K562 (cell line): ENCODE data around the gene PCNX2. TPM values are rescaled to one million over a fixed set of nuclear protein-coding genes. Genes with fewer than 3 reads are reported as not detected.

Source experiments
- ATAC-seq: fragments of 200-7000 bp; cut with Tn5 transposase; 3 replicates; pipeline ENCODE4 v1.9.1; 2020; ENCODE audit warnings: moderate library complexity
- BruUV-seq: library from RNA; stranded (reverse); fragments of 400-500 nt; replicated peaks from 2 replicates; lab custom pipeline; 2021; lab: Mats Ljungman, UMichigan
- CTCF ChIA-PET: fragments of 300-600 bp; formaldehyde crosslinking; extraction: SDS; loops from one replicate; lab custom pipeline; 2021; ENCODE audit warnings: low intra/inter-chr PET ratio; lab: Yijun Ruan, JAX
- POLR2A ChIA-PET: fragments of 300-600, 350-650 bp; sonication (Branson Sonifier 250); formaldehyde crosslinking; extraction: SDS; loops from one replicate; lab custom pipeline; 2021; ENCODE audit warnings: antibody characterized with exemption, inconsistent platforms; lab: Yijun Ruan, JAX
- DNase-seq, 4 experiments: peaks; one replicate each; pipeline versions ENCODE4 v3.0.0 to v3.0.0-alpha.2; 2011 to 2018; ENCODE audit warnings: low spot score in 3 of 4, mixed read lengths in 3 of 4; ENCODE audit errors: extremely low read depth in 1 of 4
- FAIRE-seq: peaks from 2 replicates; lab custom pipeline; 2011; peaks lifted over from hg19 to GRCh38; lab: Jason Lieb, UNC
- H2AFZ ChIP-seq: 2 replicates; pipeline ENCODE4 v1.6.0; 2011; ENCODE audit warnings: low read depth, low read length, control low read depth, inconsistent platforms
- H3K27ac ChIP-seq: fragments of 200-600 bp; 3 replicates; pipeline ENCODE4 v1.8.0; 2011; ENCODE audit warnings: low read depth, mild to moderate bottlenecking, control low read depth, inconsistent platforms, low read length, moderate library complexity, mixed read lengths; ENCODE audit errors: extremely low read depth
- H3K27me3 ChIP-seq, 2 experiments: fragments of 300-600 bp in 1 of 2; 2 replicates in 1 of 2; 3 replicates in 1 of 2; pipeline versions ENCODE4 v1.6.0 to v1.8.0; 2011; ENCODE audit warnings: inconsistent platforms in 2 of 2, low read length in 2 of 2, mild to moderate bottlenecking in 1 of 2, mixed read lengths in 1 of 2, moderate library complexity in 1 of 2; ENCODE audit not compliant: control insufficient read depth in 2 of 2, insufficient read depth in 2 of 2
- H3K36me3 ChIP-seq: fragments of 300-600 bp; 3 replicates; pipeline ENCODE4 v1.8.0; 2011; ENCODE audit warnings: mild to moderate bottlenecking, low read length, inconsistent platforms; ENCODE audit not compliant: control insufficient read depth, insufficient read depth
- H3K4me1 ChIP-seq, 2 experiments: fragments of 200-600 bp in 1 of 2; replicated peaks in 1 of 2; 2 replicates in 1 of 2; 3 replicates in 1 of 2; pipeline versions ENCODE4 v1.5.1 to v1.8.0; 2011; ENCODE audit warnings: inconsistent platforms in 2 of 2, low read length in 2 of 2, mild to moderate bottlenecking in 1 of 2, mixed read lengths in 1 of 2, moderate library complexity in 1 of 2; ENCODE audit not compliant: control insufficient read depth in 2 of 2, insufficient read depth in 2 of 2
- H3K4me2 ChIP-seq: 2 replicates; pipeline ENCODE4 v1.6.1; 2011; ENCODE audit warnings: low read length, control low read depth, inconsistent platforms, mixed read lengths; ENCODE audit not compliant: insufficient read depth
- H3K4me3 ChIP-seq: fragments of 200-600 bp; sonication (generic), shearing (Covaris generic); 2 replicates; pipeline ENCODE4 v1.5.1; 2016; ENCODE audit warnings: control low read depth, inconsistent platforms
- H3K79me2 ChIP-seq: fragments of 200-600 bp; 3 replicates; pipeline ENCODE4 v1.8.0; 2011; ENCODE audit warnings: low read length, inconsistent platforms; ENCODE audit not compliant: control insufficient read depth, insufficient read depth
- H3K9ac ChIP-seq, 2 experiments: 2 replicates each; pipeline versions ENCODE4 v1.6.0 to v1.6.1; 2011; ENCODE audit warnings: low read depth in 2 of 2, low read length in 2 of 2, control low read depth in 1 of 2, inconsistent platforms in 1 of 2, mild to moderate bottlenecking in 1 of 2, mixed read lengths in 1 of 2; ENCODE audit not compliant: insufficient read depth in 1 of 2
- H3K9me1 ChIP-seq: one replicate; pipeline ENCODE4 v1.6.0; 2011; ENCODE audit warnings: inconsistent platforms, mild to moderate bottlenecking, low read length, moderate library complexity; ENCODE audit not compliant: control insufficient read depth, insufficient read depth
- H3K9me3 ChIP-seq: replicated peaks from 2 replicates; pipeline ENCODE4 v1.5.1; 2011; ENCODE audit warnings: low read depth, low read length, inconsistent platforms; ENCODE audit not compliant: control insufficient read depth, insufficient read depth
- H4K20me1 ChIP-seq: replicated peaks from 2 replicates; pipeline ENCODE4 v1.6.1; 2011; ENCODE audit warnings: low read length, inconsistent platforms, mixed read lengths; ENCODE audit not compliant: control insufficient read depth, insufficient read depth
- CCNT2 ChIP-seq: IDR thresholded peaks from 2 replicates; pipeline ENCODE4 v1.6.1; 2011; ENCODE audit warnings: borderline replicate concordance, low read depth, mild to moderate bottlenecking, moderate library complexity, mixed read lengths, low read length; ENCODE audit not compliant: insufficient read length; ENCODE audit errors: extremely low read depth
- LEF1 ChIP-seq: fragments of 450-650 bp; IDR thresholded peaks from 2 replicates; pipeline ENCODE4 v1.6.1; 2016; ENCODE audit warnings: mild to moderate bottlenecking
- MAFG ChIP-seq: fragments of 450-650 bp; conservative IDR thresholded peaks from 2 replicates; pipeline ENCODE4 v1.6.1; 2016; ENCODE audit warnings: missing genetic modification characterization, missing compliant biosample characterization
- MAFK ChIP-seq: IDR thresholded peaks from 2 replicates; pipeline ENCODE4 v1.6.1; 2011; ENCODE audit warnings: low read length, improper control_type of control experiment
- SAFB ChIP-seq: fragments of 200-400 bp; formaldehyde crosslinking; IDR thresholded peaks from 2 replicates; pipeline ENCODE4 v1.6.1; 2017; ENCODE audit warnings: low read depth, low read length, borderline replicate concordance
- ZNF316 ChIP-seq: fragments of 450-650 bp; IDR thresholded peaks from 2 replicates; pipeline ENCODE4 v1.6.1; 2016
- WGBS: fragments of 100-300 bp; shearing (Covaris generic); methylation state at CpG from one replicate; pipeline ENCODE4 v1.1.6; 2016; ENCODE audit warnings: low coverage, mixed read lengths; ENCODE audit not compliant: insufficient coverage; ENCODE audit errors: missing lambda C conversion rate; 5-methylcytosine and 5-hydroxymethylcytosine counted together
- in situ Hi-C: fragments of 300-500 bp; cut with MboI; formaldehyde crosslinking; loops from 4 replicates; pipeline ENCODE4 v1.15.0; 2018; ENCODE audit warnings: inconsistent platforms, mixed read lengths
- intact Hi-C: fragments of 100-400 bp; cut with micrococcal nuclease; formaldehyde crosslinking; loops from 2 replicates; pipeline ENCODE4 v1.14.2; 2022
- polyA plus RNA-seq, 8 experiments: library from polyadenylated mRNA; depleted of rRNA in 4 of 8; stranded (reverse) in 5 of 8; unstranded in 3 of 8; fragments of >200 nt; fragmentation: Nextera tagmentation in 2 of 8; fragmentation: Illumina TruSeq in 1 of 8; extraction: Ambion mirVana in 2 of 8; extraction: Trizol in 1 of 8; gene quantifications; 2 replicates each; pipeline versions ENCODE4 v1.2.1 to v1.2.3, GENCODE V29; 2011 to 2014; ENCODE audit warnings: inconsistent platforms in 1 of 8, missing spikeins in 1 of 8
- total RNA-seq, 7 experiments: library from RNA; depleted of rRNA in 6 of 7; stranded (reverse); fragments of >200 nt in 6 of 7; fragmentation: Illumina TruSeq in 2 of 7; extraction: Trizol in 2 of 7; gene quantifications; 2 replicates each; pipeline versions ENCODE4 v1.2.1 to v1.2.3, GENCODE V29; 2011 to 2021; ENCODE audit warnings: low replicate concordance in 1 of 7
- TF ChIP-seq, protein P1 (sequence below), 2 experiments: fragments of 200-800 bp in 1 of 2; sonication (Bioruptor generic) in 1 of 2; sonication (generic) in 1 of 2; formaldehyde crosslinking in 1 of 2; IDR thresholded peaks in 1 of 2; conservative IDR thresholded peaks in 1 of 2; 2 replicates each; pipeline versions ENCODE4 v1.5.0 to v1.6.1; 2016 to 2020; ENCODE audit warnings: missing compliant biosample characterization in 1 of 2, missing genetic modification characterization in 1 of 2, missing genetic modification reagents in 1 of 2
- TF ChIP-seq, protein P2 (sequence below): fragments of 450-650 bp; conservative IDR thresholded peaks from 2 replicates; pipeline ENCODE4 v1.6.1; 2016; ENCODE audit warnings: missing genetic modification characterization, low read depth, mild to moderate bottlenecking, control low read depth, missing compliant biosample characterization
- TF ChIP-seq, protein P3 (sequence below): fragments of 450-650 bp; IDR thresholded peaks from 2 replicates; pipeline ENCODE4 v1.6.1; 2016; ENCODE audit warnings: borderline replicate concordance

Gene PCNX2
- total and polyA plus RNA-seq, 9 of the 15 experiments (the other 6 are each of a cell fraction or from before 2014, with no cell fraction given): 0.07 to 0.33 TPM; not detected in 7

- no peaks in the 10 kb centered on the region for H3K4me1 ChIP-seq
- DNase-seq (no peak), FAIRE-seq (no peak)
These were observed 84.4 kb downstream of the PCNX2 start for GRCh38 chr1:233211106-233211505.

DNA sequence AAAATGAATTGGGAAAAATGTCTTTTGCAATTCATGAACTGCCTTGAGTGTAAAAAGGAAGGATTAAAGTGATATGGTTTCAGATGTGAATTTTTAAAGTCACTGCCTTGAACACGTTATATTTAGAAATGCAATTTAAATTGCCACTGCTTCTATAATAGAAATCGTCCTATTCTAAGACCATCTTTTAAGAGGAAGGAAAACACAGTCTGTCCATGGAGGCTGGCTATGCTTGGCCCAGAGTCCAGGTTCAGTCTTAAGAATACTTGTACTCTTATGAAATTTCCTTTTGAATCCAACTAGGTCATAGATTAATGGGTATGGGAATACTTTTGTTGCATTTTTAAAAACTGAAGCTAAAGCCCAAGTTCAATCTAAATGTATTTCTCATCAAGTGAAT lies 86.0 kb downstream of the PCNX2 start:
- in situ Hi-C loops (no loop called here), intact Hi-C loops (no loop called here)
- no peaks in the 10 kb centered on the region for H3K9me1 ChIP-seq
- no peak for DNase-seq
- no TSS peak for BruUV-seq
- H2AFZ ChIP-seq: no peak overlapping the region
- no peak for FAIRE-seq
- no peaks in the 10 kb centered on the region for H3K4me1 ChIP-seq
- H3K9me3 ChIP-seq: no peaks in the 10 kb centered on the region
- no peaks in the 10 kb centered on the region for H3K79me2 ChIP-seq
- ChIA-PET POLR2A (no interaction called here), CTCF (no interaction called here)
- H3K36me3 ChIP-seq: no peaks in the 10 kb centered on the region
- H4K20me1 ChIP-seq: no peaks in the 10 kb centered on the region
- no peak for ATAC-seq
- 0% methylated on average over 2 of the region's 2 CpGs for WGBS
- H3K4me2 ChIP-seq: no peak overlapping the region
- no peak overlapping the region for H3K9ac ChIP-seq
- no peak overlapping the region for H3K4me3 ChIP-seq
- no peaks in the 10 kb centered on the region for H3K27me3 ChIP-seq
- H3K27ac ChIP-seq: no peak overlapping the region
- TF ChIP-seq, protein P1, sequence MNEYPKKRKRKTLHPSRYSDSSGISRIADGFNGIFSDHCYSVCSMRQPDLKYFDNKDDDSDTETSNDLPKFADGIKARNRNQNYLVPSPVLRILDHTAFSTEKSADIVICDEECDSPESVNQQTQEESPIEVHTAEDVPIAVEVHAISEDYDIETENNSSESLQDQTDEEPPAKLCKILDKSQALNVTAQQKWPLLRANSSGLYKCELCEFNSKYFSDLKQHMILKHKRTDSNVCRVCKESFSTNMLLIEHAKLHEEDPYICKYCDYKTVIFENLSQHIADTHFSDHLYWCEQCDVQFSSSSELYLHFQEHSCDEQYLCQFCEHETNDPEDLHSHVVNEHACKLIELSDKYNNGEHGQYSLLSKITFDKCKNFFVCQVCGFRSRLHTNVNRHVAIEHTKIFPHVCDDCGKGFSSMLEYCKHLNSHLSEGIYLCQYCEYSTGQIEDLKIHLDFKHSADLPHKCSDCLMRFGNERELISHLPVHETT (CRISPR knock-in tag; conservative IDR thresholded peaks at IDR 0.05 in 1 of 2, IDR thresholded peaks at IDR 0.05 in 1 of 2): no peak
- TF ChIP-seq MAFK (no peak), LEF1 (no peak), SAFB (no peak)
- TF ChIP-seq, protein P2, sequence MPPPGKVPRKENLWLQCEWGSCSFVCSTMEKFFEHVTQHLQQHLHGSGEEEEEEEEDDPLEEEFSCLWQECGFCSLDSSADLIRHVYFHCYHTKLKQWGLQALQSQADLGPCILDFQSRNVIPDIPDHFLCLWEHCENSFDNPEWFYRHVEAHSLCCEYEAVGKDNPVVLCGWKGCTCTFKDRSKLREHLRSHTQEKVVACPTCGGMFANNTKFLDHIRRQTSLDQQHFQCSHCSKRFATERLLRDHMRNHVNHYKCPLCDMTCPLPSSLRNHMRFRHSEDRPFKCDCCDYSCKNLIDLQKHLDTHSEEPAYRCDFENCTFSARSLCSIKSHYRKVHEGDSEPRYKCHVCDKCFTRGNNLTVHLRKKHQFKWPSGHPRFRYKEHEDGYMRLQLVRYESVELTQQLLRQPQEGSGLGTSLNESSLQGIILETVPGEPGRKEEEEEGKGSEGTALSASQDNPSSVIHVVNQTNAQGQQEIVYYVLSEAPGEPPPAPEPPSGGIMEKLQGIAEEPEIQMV: no peak
- TF ChIP-seq, protein P3, sequence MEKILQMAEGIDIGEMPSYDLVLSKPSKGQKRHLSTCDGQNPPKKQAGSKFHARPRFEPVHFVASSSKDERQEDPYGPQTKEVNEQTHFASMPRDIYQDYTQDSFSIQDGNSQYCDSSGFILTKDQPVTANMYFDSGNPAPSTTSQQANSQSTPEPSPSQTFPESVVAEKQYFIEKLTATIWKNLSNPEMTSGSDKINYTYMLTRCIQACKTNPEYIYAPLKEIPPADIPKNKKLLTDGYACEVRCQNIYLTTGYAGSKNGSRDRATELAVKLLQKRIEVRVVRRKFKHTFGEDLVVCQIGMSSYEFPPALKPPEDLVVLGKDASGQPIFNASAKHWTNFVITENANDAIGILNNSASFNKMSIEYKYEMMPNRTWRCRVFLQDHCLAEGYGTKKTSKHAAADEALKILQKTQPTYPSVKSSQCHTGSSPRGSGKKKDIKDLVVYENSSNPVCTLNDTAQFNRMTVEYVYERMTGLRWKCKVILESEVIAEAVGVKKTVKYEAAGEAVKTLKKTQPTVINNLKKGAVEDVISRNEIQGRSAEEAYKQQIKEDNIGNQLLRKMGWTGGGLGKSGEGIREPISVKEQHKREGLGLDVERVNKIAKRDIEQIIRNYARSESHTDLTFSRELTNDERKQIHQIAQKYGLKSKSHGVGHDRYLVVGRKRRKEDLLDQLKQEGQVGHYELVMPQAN: no peak

More at GRCh38 chr1:233211106-233211505, 84.4 kb downstream of the PCNX2 start:
- no peak overlapping the region for H3K4me2 ChIP-seq
- CTCF ChIA-PET: no interaction called here
- H3K27ac ChIP-seq: no peak overlapping the region
- H3K9me1 ChIP-seq: no peaks in the 10 kb centered on the region
- no peaks in the 10 kb centered on the region for H3K36me3 ChIP-seq
- H3K79me2 ChIP-seq: no peaks in the 10 kb centered on the region
- H3K27me3 ChIP-seq: no peaks in the 10 kb centered on the region
- H3K9ac ChIP-seq: no peak overlapping the region
- H4K20me1 ChIP-seq: no peaks in the 10 kb centered on the region
- 0% methylated on average over 1 of the region's 1 CpG for WGBS
- POLR2A ChIA-PET: interaction anchor here (0.6 kb wide), 1 partner anchor 187 kb away, joined by 3 read pairs; no protein-coding TSS in a partner anchor
- H3K9me3 ChIP-seq: no peaks in the 10 kb centered on the region
- no TSS peak for BruUV-seq
- H3K4me3 ChIP-seq: no peak overlapping the region
- no peak for ATAC-seq
- in situ Hi-C loops: no loop called here
- TF ChIP-seq CCNT2 (no peak), MAFG (tag) (0 out of 2 replicates have a peak, but pooled peaks have one; percentile 22), ZNF316 (peak; percentile 32; the same call in 1 of the 2 replicates)
- TF ChIP-seq, all 486 proteins: peak for 2
- intact Hi-C loops: no loop called here
- no peak overlapping the region for H2AFZ ChIP-seq
